HG02884 (cell line): ENCODE measurements around the gene CCDC24.
A peak's percentile ranks its signal among the peaks of the same experiment; 100 is the strongest.

Experiments
- ATAC-seq: cut with Tn5 transposase; IDR thresholded peaks from one replicate; pipeline ENCODE4 v1.9.1; 2021; ENCODE audit warnings: mild to moderate bottlenecking, moderate library complexity; ENCODE audit not compliant: unreplicated experiment

CCDC24 gene

GRCh38 chr1:43963006-43963405 is 28.4 kb upstream of the CCDC24 start:
- ATAC-seq: no peak

DNA sequence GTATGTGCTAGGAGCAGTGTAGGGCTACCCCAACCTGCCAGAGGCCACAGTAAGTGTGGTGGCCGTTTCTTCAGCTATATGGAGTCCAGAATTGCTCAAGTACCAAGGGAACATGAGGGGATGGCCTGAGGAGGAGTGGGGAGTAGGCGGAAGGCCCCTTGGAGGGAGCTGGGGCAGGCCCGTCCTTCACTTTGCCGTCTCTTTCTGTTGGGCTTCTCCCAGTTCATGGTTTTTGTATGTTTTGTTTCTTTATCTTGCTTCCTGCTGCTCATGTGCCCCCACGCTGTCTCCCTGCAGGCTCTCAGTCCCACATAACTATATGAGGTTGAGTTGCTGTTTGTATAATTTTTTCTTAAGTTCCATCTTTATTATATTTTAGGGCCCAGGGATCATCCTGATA is 27.5 kb upstream of the CCDC24 start:
- ATAC-seq: no peak

GRCh38 chr1:43965316-43965715 is 26.1 kb upstream of the CCDC24 start:
- no peak for ATAC-seq

DNA sequence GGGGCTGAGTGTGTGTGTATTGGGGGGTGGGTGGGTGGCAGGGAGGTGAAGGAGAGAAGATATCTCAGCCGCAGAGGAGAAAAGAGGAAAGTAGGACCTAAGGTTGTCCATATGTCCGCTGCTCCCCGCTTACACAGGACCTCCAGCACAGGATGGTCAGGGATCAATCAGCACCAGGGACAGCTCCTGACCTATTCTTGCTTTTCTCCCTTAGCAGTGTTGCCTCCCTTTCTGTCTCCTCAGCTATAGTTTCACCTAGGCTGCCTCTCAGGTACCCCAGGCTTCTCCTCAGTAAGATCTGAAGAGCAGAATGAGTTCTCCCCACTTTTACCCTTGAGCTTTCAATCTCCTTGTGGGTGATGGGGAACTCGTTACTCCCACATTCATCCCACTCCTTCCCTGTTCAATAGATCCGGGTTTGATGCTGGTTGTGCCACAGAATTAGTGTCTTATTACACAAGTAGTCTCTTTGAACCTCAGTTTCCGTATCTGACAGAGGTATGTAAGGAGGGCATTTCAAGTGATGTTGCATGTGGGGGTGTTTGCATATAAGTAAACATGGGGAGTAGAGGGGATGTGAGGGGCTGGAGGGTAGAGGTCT is 23.0 kb upstream of the CCDC24 start:
- no peak for ATAC-seq

GRCh38 chr1:43969416-43969745 is 22.0 kb upstream of the CCDC24 start:
- ATAC-seq: no peak

- ATAC-seq: peak; percentile 86
These were observed 21.5 kb upstream of the CCDC24 start, which contains the start of gene DPH2 for GRCh38 chr1:43969746-43970466. DPH2 (plus strand) TSS chr1:43970010; CDS start chr1:43970176, 166 bp downstream.

DNA sequence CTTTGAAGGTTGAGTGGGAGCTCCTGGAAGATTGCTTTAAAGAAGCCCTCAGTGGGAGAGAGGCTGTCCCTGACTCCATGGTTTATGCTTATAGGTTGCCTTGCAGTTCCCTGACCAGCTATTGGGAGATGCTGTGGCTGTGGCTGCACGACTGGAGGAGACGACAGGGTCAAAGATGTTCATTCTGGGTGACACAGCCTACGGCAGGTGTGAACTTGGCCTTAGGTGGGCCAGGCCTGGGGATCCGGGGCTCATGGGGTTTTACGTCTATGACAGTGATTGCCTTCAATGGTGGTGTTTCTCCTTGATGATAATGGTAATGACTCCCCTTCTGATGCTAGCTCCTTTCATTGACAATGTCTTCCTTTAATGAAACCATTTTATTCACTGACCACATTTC is 20.9 kb upstream of the CCDC24 start:
- ATAC-seq: no peak

DNA sequence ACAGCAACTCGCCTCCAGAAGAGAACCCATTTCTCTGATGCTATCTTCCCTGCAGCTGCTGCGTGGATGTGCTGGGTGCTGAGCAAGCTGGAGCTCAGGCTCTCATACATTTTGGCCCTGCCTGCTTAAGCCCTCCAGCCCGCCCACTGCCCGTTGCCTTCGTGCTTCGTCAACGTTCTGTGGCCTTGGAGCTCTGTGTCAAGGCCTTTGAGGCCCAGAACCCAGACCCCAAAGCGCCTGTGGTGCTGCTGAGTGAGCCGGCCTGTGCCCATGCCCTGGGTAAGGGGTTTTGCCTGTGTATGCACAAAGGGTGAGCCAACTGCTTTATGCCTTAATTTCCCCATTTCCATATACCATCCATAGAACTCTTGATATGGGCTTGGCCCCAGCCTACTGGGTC is 20.5 kb upstream of the CCDC24 start:
- no peak for ATAC-seq

GRCh38 chr1:43971336-43971980 is 19.9 kb upstream of the CCDC24 start:
- no peak for ATAC-seq

DNA sequence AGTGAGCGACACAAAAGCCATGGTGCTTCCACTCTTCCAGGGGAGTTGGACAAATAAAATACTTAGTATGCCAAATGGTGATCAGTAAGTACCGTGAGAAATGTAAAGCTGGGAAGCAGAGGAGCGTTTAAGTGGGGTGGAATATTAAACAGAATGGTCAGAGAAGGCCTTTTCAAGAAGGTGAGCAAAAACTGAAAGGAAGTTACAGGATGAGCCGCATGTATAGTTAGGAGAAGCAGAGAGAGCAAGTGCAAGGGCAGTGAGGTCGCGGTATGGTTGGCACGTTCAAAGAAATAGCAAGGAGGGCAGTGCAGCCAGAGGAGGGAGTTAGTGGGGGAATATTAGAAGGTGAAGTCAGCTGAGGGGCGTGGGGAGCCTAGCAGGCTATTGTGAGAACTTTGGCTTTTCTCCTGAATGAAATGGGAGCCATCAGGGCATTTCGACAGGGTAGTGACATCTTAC is 17.4 kb upstream of the CCDC24 start:
- no peak for ATAC-seq

- peak; percentile 60 for ATAC-seq
These were observed 16.8 kb upstream of the CCDC24 start, which contains the start of gene ATP6V0B for GRCh38 chr1:43974443-43975248. ATP6V0B (plus strand) TSS chr1:43974960; CDS start chr1:43975041, 81 bp downstream.

- no peak for ATAC-seq
These were observed 16.0 kb upstream of the CCDC24 start for GRCh38 chr1:43975249-43975961.

DNA sequence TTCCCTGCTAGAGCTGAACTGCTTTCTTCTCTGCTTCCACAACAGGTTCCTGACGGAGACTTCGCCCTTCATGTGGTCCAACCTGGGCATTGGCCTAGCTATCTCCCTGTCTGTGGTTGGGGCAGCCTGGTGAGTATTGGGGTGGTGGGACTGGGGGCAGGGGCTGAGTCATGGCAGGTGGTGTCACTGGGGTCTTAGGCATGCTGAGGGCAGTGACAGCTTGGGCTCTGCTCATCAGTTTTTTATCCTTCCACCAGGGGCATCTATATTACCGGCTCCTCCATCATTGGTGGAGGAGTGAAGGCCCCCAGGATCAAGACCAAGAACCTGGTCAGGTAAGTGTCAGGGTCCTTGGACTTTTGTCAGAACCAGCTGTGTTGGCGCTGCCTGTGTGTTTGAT is 15.4 kb upstream of the CCDC24 start:
- ATAC-seq: no peak

GRCh38 chr1:43976890-43977289 is 14.5 kb upstream of the CCDC24 start:
- no peak for ATAC-seq

GRCh38 chr1:43977376-43978263 is 13.8 kb upstream of the CCDC24 start:
- ATAC-seq: no peak

DNA sequence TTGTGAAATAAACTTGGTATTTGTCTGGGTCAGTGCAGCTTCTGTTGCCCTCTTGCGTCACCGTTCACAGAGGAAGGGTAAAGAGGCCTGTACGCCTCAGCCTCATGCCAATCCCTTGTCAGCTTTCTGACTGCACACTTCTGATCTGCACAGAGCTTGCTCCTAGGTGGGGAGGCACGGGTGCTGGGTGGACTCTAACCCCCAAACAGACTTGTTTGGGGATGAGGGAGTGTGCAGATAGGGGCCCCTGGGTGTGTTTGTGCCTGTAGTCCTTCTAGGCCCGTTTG is 13.2 kb upstream of the CCDC24 start:
- ATAC-seq: no peak

- ATAC-seq: no peak
These were observed 12.7 kb upstream of the CCDC24 start, which contains the start of gene B4GALT2 for GRCh38 chr1:43978551-43979260. B4GALT2 (plus strand) TSS chr1:43979210; CDS start chr1:43981161, 1,951 bp downstream.

DNA sequence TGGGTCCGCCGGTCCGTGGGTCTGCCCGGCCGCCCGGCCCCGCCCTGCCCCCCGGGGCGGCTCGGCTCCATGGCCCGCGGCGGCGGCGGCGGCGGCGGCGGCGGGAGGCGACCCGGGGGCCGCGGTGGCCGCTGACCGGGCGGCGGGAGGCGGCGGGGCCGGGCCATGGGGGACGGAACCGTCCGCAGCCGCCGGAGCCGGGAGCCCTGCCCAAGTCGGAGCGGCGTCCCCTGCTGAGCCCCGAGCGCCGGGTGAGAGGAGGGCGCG is 12.2 kb upstream of the CCDC24 start:
- ATAC-seq: no peak

- no peak for ATAC-seq
These were observed 11.7 kb upstream of the CCDC24 start for GRCh38 chr1:43979528-43980254.
